Astrocyte of the spinal cord (primary cell): ENCODE data around the gene RGMB.
A peak's percentile ranks its signal among the peaks of the same experiment; 100 is the strongest.
"Not testable (repeated sequence)": the region's sequence is repeated elsewhere in the genome, so short reads cannot be mapped to it uniquely, and the experiment has no call there.

ENCODE experiments used
- DNase-seq: peaks from one replicate; pipeline ENCODE4 v3.0.0; 2011; ENCODE audit warnings: low read depth, low spot score
- H3K4me3 ChIP-seq: 2 replicates; pipeline ENCODE4 v1.5.1; 2011; ENCODE audit warnings: low read depth, mild to moderate bottlenecking, low read length, moderate library complexity
- in situ Hi-C: cut with HindIII; loops from 2 replicates; pipeline ENCODE4 v1.10.0; 2017; ENCODE audit warnings: low sequenced_read_pairs
- TF ChIP-seq, protein P1 (sequence below): IDR thresholded peaks from 2 replicates; pipeline ENCODE4 v1.5.1; 2012; ENCODE audit warnings: low read depth, mild to moderate bottlenecking, low read length, inconsistent platforms

RGMB gene

GRCh38 chr5:98741926-98742325 is 31.5 kb upstream of the RGMB start:
- TF ChIP-seq, protein P1, sequence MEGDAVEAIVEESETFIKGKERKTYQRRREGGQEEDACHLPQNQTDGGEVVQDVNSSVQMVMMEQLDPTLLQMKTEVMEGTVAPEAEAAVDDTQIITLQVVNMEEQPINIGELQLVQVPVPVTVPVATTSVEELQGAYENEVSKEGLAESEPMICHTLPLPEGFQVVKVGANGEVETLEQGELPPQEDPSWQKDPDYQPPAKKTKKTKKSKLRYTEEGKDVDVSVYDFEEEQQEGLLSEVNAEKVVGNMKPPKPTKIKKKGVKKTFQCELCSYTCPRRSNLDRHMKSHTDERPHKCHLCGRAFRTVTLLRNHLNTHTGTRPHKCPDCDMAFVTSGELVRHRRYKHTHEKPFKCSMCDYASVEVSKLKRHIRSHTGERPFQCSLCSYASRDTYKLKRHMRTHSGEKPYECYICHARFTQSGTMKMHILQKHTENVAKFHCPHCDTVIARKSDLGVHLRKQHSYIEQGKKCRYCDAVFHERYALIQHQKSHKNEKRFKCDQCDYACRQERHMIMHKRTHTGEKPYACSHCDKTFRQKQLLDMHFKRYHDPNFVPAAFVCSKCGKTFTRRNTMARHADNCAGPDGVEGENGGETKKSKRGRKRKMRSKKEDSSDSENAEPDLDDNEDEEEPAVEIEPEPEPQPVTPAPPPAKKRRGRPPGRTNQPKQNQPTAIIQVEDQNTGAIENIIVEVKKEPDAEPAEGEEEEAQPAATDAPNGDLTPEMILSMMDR: no peak
- in situ Hi-C loops: no loop called here
- DNase-seq: no peak
- H3K4me3 ChIP-seq: no peak overlapping the region

GRCh38 chr5:98742396-98743073 is 30.9 kb upstream of the RGMB start:
- TF ChIP-seq, protein P1: no peak
- DNase-seq: no peak
- H3K4me3 ChIP-seq: no peak overlapping the region
- in situ Hi-C loops: no loop called here

DNA sequence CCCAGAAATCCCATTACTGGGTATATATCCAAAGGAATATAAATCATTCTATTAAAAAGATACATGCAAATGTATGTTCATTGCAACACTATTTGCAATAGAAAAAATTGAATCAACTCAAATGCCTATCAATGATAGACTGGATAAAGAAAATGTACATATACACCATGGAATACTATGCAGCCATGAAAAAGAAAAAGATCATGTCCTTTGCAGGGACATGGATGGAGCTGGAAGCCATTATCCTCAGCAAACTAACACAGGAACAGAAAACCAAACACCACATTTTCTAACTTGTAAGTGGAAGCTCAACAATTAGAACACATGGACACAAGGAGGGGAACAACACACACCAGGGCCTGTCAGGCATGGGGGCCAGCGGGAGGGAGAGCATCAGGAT is 25.2 kb upstream of the RGMB start:
- H3K4me3 ChIP-seq, in situ Hi-C loops, DNase-seq: not testable (repeated sequence)

DNA sequence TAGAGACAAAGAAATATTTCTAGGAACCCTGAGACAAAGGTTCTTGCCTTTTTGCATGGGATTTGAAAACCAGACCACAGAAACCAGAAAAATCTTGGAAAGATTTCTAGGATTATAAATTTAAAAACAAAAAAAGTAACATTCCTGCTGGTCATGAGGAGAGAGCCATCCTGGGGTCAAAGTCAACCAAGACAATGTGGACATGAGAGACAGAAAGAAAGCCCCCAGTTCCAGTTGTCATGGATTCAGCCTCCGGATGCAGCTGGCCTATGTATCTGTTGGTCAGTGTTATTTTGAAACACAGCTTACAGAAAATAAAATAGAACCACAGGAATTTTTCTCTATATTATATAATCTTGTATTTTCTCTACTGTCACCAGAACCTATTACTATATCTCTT is 24.4 kb upstream of the RGMB start:
- in situ Hi-C loops: no loop called here
- TF ChIP-seq, protein P1: no peak
- DNase-seq: no peak
- no peak overlapping the region for H3K4me3 ChIP-seq

DNA sequence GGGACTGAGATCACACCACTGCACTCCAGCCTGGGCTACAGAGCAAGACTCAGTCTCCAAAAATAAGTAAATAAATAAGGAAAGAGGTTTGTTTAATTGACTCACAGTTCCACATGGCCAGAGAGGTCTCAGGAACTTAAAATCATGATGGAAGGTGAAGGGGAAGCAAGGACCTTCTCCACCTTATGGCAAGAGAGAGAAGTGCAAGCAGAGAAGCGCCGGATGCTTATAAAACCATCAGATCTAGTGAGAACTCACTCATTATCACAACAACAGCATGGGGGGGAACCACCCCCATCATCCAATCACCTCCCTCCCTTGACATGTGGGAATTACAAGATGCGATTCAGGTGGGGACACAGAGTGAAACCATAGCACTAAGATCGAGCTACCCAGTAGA is 22.8 kb upstream of the RGMB start:
- TF ChIP-seq, protein P1: peak; percentile 42
- no peak for DNase-seq

GRCh38 chr5:98752331-98752730 is 21.1 kb upstream of the RGMB start:
- DNase-seq, in situ Hi-C loops, H3K4me3 ChIP-seq: not testable (repeated sequence)

More for the DNA sequence above, 22.8 kb upstream of the RGMB start:
- in situ Hi-C loops: no loop called here
- no peak overlapping the region for H3K4me3 ChIP-seq

DNA sequence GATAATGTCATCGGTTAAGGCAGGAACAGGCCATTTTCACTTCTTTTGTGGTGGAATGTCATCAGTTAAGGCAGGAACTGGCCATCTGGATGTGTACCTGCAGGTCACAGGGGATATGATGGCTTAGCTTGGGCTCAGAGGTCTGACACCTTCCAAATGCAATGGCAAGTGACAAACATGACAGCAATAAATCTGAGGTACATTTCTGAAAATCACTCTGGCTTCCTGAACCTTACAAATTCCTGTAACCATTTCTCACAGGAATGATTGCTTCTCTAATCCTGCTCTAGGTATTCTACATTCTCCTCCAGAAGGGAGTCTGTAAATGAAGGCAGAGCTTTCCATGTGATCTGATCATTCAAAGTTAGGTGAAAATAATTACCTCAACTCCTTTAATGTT is 20.7 kb upstream of the RGMB start:
- DNase-seq, H3K4me3 ChIP-seq, in situ Hi-C loops: not testable (repeated sequence)

- TF ChIP-seq, protein P1: no peak
- H3K4me3 ChIP-seq: no peak overlapping the region
- no peak for DNase-seq
- in situ Hi-C loops: no loop called here
These were observed 20.0 kb upstream of the RGMB start for GRCh38 chr5:98753507-98753906.
